ENCODE data around the gene UTP3. TPM values are rescaled to one million over a fixed set of nuclear protein-coding genes. Genes with fewer than 3 reads are reported as not detected.

Gene UTP3
- polyA plus RNA-seq, 3 donors: 42.2 to 49.4 (median 48.2) TPM

Other genes with a start within 250 kb of the UTP3 start
- under 1 TPM in 2 of 3 donors, not detected in 1; 0.09 to 0.13 TPM for gene MUC7, start 216.3 kb upstream of the UTP3 start, polyA plus RNA-seq (ENCODE audit: insufficient read length in 3 of 3)
- gene AMTN, start 170.0 kb upstream of the UTP3 start, polyA plus RNA-seq (ENCODE audit: insufficient read length in 3 of 3): not detected
- 1 to 10 TPM; 1.0 to 1.8 (median 1.6) TPM for gene AMBN, start 96.3 kb upstream of the UTP3 start, polyA plus RNA-seq (ENCODE audit: insufficient read length in 3 of 3)
- gene ENAM, start 59.8 kb upstream of the UTP3 start, polyA plus RNA-seq (ENCODE audit: insufficient read length in 3 of 3): 1 to 10 TPM; 4.4 to 7.2 (median 5.2) TPM
- gene JCHAIN, start 22.0 kb upstream of the UTP3 start, polyA plus RNA-seq (ENCODE audit: insufficient read length in 3 of 3): 1 to 10 TPM in 1 of 3 donors, under 1 TPM in 2; 0.31 to 1.1 (median 0.64) TPM
- gene RUFY3, start 33.4 kb downstream of the UTP3 start, polyA plus RNA-seq (ENCODE audit: insufficient read length in 3 of 3): 100 to 1,000 TPM in 2 of 3 donors, 10 to 100 TPM in 1; 93.1 to 186 (median 178) TPM
- 100 to 1,000 TPM; 116 to 127 (median 117) TPM for gene GRSF1, start 151.4 kb downstream of the UTP3 start, polyA plus RNA-seq (ENCODE audit: insufficient read length in 3 of 3)
- 10 to 100 TPM; 30.0 to 48.0 (median 45.3) TPM for gene MOB1B, start 213.8 kb downstream of the UTP3 start, polyA plus RNA-seq (ENCODE audit: insufficient read length in 3 of 3)